OCI-LY7 (cell line): ENCODE data around the gene PODXL.

Source experiments
- EZH2phosphoT487 ChIP-seq: fragments of 200-600 bp; sonication (generic); IDR thresholded peaks from 2 replicates; pipeline ENCODE4 v1.6.1; 2018; ENCODE audit warnings: low read depth, borderline replicate concordance, mild to moderate bottlenecking, mixed run types, antibody characterized with exemption, low read length, moderate library complexity, mixed read lengths
- TF ChIP-seq, protein P1 (sequence below): fragments of 200-600 bp; sonication (generic); conservative IDR thresholded peaks from 2 replicates; pipeline ENCODE4 v1.5.1; 2014; ENCODE audit warnings: mild to moderate bottlenecking, antibody characterized with exemption, low read length, moderate library complexity, mixed read lengths

DNA sequence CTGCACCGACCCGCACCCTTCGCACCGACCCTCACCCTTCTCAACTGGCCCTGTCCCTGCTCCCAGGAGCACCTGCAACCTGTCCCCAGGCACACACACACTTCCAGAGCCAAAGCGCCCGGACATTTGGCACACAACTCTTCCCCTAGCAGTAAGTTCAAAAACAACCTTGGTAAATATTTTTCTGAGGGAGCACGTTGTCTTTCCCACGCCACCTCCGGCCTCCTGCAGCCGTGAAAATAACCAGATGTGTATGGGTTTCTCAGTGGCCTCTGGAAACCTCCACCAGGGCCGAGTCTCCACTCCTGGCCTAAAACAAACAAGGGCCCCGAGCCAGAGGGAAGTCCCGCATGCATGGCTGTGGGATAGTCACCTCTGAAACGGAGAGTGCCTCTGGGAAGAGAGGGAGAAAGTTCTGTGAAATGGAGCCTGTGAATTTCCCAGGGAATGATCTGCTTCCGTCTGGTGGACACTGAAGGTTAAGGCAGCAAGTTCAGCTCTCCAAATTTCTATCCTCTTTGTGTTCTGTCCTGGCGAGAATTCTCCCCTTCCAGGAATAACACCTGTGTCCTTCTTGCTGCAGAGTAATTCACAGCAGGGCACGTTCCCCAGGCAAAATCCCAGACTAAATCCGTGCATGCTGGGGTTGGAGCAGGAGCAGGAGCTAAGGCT lies 15.8 kb downstream of the PODXL start:
- TF ChIP-seq, protein P1, sequence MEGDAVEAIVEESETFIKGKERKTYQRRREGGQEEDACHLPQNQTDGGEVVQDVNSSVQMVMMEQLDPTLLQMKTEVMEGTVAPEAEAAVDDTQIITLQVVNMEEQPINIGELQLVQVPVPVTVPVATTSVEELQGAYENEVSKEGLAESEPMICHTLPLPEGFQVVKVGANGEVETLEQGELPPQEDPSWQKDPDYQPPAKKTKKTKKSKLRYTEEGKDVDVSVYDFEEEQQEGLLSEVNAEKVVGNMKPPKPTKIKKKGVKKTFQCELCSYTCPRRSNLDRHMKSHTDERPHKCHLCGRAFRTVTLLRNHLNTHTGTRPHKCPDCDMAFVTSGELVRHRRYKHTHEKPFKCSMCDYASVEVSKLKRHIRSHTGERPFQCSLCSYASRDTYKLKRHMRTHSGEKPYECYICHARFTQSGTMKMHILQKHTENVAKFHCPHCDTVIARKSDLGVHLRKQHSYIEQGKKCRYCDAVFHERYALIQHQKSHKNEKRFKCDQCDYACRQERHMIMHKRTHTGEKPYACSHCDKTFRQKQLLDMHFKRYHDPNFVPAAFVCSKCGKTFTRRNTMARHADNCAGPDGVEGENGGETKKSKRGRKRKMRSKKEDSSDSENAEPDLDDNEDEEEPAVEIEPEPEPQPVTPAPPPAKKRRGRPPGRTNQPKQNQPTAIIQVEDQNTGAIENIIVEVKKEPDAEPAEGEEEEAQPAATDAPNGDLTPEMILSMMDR = no peak
- TF ChIP-seq EZH2phosphoT487 = no peak
